Measurements from ENCODE around the gene HS3ST5.
A peak's percentile ranks its signal among the peaks of the same experiment; 100 is the strongest.
"Not testable (repeated sequence)": the region's sequence is repeated elsewhere in the genome, so short reads cannot be mapped to it uniquely, and the experiment has no call there.

HS3ST5 gene

DNA sequence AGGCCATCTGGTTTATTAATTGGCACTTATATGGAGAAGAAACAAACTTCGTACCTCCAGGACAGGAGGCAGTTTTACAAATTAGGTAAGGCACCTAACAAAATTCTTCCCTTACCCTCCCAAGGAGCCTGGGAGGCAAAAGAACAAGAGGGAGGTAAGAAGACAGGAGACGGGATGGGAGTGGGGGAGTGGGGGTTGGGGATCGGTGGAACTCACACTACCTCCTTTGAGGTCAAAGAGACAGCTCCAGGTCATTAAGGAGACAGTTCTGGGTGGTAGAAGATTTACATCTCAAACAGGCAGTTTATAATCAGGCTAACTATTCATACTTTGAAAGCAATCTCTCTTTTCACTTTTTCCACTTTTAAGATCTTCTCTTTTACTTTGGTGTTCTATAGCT is 259.6 kb downstream of the HS3ST5 start:
- no peak for DNase-seq

DNA sequence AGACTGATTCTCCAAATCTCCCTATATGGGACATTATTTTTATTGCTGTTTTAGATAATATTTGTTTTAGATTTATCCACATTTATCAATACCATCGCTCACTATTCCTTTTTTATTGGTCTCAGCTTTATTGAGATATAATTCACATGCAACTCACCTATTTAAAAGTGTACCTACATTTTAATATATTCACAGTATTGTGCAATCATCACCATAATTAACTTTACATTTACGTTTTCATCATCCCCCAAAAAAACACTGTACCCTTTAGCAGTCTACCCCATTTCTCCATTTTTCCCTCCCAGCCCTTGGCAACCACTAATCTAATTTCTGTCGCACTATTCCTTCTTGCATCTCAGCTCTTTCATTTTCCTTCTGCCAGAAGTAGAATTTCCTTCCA is 261.1 kb downstream of the HS3ST5 start:
- no peak for DNase-seq

DNA sequence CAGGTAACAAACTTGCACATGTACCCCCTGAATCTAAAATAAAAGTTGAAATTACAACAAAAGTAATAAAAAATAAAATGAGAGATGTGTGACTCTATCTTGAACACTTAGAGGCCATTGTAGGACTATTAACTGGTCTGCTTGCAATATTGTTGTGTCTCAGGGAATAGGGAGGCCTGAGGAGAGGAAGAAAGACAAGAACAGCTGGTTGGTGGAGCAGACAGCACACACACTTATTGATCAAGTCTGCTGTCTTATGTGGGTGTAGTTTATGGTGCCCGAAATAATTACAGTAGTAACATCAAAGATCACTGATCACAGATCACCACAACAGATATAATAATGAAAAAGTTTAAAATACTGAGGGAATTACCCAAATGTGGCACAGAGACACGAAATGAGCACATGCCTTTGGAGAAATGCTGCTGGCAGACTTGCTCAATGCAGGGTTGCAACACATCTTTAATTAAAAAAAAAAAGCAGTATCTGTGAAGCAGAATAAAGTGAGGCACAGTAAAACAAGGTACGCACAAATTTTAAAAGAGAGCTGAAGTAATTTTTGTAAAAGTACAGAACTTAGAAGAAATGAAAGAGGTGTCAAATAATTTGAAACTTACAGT is 261.8 kb downstream of the HS3ST5 start:
- no peak for DNase-seq

DNA sequence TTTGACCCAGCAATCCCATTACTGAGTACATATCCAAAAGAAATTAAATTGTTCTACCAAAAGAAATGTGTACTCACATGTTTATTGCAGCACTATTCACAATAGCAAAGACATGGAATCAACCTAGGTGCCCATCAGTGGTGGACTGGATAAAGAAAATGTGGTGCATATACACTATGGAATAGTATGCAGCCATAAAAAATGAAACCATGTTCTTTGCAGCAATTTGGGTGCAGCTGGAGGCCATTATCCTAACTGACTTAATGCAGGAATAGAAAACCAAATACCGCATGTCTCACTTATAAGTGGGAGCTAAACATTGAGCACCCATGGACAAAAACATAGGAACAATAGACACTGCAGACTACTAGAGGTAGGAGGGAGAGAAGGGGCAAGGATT is 262.4 kb downstream of the HS3ST5 start:
- not testable (repeated sequence) for DNase-seq

DNA sequence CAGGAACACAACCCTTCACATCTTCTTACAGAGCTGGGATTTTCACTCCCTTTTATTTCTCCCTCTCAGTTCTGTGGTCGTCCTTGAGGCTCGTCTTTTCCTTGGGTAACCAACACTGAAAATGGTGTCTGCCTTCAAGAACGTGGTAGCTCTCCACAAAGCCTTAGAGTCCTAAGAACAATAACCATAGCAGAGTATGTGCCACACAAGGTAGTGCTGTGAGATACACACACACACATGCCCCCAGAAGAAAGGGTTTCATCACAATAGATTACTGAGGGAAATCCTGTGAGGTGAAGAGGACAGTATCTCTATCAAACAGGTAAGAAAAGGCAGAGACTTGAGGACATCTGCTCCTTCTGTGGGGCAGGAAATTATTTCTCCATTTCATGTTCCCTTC is 267.0 kb downstream of the HS3ST5 start:
- peak in 1 of 2 experiments; percentile 10 for DNase-seq

DNA sequence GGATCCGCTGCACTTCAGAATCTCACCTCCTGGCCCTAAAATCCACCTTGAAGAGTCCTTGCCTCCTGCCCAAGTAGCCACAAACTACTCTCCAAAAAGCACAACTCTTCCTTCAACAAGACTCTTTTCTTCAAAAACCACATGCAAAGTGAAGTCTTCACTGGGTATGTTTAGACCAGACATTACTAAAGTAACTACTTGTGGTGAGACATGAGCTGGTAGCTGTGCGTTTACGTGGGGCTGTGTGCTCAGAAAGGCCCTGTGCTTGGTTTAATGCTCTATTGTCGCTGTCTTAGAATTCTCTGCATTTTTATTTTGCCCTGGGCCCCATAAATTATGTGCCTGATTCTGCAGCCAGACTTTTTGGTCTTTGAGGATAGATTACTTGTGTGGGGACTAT is 267.5 kb downstream of the HS3ST5 start:
- DNase-seq, result no peak

DNA sequence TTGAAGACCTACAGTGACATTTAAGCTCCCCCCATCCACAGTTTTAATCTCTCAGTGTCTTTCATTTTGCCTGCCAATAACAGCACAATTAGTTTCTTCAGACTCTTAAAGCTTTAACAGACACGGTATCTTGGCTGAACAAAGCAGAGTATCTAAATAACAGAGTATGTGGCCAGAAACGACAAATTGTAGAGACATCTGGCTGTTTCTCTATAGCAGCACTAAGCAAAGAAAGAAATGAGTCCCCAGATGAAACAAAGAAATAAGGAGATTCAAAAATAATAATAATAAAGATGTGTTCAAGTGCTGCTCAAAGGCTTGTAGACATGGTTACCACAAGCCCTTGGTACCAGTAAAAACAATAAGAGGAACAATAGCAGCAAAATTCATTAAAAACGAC is 274.1 kb downstream of the HS3ST5 start:
- DNase-seq, result no peak

DNA sequence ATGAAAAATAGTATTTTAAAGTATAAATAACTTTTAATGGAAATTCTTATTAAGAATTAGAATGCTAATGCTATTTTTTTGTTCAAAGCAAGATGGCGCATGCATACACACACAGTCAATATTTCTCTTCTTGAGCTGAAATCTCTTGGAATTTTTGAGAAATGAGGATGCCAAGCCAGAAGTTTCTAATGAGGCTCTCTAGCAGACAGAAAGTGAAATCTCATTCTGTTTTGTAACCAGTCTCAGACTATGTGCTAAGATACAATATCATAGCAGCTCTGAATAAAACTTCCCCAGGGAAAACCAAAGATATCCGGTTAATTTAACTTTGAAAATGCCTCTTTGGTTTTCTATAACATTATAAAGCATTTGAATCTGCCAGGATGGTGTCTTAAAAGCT is 274.7 kb downstream of the HS3ST5 start:
- no peak for DNase-seq

DNA sequence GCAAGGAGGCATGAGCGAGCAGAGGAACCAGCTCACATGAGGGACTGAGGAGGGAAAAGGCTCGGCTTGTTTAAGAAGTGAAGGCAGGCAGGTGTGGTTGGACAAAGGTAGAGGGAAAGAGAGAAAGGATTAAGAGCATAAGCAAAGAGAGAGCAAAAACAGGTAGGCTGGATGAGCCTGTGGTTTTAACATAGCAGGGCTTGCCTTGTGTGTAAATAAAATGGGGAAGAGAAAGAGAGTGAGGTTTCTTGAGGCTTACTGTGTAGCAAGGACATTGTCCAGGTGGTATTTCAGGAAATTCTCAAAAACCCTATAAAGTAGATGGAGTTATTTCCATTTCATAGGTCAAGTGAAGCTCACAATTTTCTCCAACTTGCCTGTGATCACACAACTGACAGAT is 278.0 kb downstream of the HS3ST5 start:
- no peak for DNase-seq

DNA sequence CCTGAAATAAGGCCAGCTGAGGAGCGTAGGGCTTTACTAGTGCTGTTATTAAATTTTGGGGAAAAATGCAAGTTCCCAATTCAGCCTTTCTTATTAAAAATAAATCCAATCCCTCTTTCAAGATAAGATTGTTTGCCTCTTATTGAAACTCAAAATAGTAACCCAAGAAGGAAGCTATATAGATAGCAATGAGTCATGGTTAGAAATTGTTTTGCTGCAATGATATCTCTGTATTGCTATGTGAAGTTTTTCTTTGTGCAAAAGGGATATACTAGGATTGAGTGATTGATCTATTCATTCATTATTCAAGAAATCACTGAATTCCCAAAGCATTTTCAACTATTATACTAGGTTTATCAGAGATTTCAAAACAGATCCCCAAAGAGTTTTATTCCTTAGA is 278.9 kb downstream of the HS3ST5 start:
- no peak for DNase-seq

DNA sequence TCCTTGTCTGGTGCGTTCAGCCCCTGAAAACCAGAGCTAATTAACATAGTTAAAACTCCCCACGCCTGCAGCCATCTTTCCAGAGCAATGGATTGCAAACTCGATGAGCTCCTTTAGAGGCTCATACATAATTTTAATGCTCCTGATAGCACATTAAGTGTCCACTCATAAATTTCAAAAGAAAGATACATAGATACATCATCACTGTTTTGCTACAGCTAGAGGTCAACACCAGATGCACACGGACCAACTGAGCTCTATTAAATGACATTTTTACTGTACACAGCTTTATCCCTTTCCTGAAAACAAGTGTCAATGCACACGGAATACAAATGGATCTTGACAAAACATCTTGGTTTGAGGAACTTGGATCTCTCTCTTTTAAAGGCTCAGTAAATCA is 280.6 kb downstream of the HS3ST5 start:
- DNase-seq, result no peak

DNA sequence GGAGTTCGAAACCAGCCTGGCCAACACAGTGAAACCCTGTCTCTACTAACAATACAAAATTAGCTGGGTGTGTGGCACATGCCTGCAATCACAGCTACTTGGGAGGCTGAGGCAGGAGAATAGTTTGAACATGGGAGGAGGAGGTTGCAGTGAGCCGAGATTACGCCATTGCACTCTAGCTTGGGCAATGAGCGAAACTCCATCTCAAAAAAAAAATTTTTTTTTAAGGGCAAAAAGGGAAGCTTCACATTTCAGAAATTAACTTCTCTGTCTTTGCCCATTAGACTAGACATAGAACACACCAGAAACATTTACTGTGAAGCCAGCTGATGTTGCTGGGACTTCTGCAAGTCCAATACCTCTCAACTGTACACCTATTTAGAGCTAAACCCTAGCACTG is 281.1 kb downstream of the HS3ST5 start:
- DNase-seq, result no peak

DNA sequence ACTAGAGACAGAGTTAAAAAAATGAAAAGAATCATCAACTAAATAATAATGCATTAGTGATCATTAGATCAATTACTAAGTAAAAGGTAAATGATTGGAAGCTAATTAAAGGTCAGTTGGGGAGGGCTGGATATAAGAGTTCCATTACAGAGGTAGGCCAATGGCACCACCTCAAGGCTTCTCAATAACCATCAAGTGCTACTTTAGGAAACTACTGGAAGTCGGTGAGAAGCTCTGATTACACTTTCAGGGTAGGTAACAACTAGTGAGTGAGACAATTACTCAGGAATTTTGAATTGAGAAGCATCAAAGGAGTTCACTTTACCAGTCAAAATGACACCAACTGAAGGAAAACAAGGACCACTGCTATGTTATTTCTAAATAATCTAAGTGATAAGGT is 281.7 kb downstream of the HS3ST5 start:
- no peak for DNase-seq

DNA sequence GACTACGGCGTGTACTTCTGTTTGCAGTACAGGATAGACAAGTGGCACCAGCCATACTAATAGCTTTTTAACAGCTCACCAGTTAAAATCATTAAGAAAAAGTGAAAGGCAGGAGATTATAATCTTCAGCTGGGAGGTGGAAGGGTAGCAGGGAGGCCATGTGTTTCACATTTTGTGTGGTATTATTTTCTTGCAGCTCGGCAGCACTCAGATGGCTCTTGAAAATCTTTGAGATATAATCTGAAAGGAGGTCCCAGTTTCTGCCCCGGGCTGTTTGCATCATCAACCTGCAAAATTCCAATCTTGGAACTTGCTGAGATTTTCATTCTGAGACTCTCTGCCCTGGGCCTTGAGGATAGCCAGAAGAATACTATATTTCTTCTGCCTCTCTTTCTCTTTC is 284.4 kb downstream of the HS3ST5 start:
- no peak for DNase-seq

DNA sequence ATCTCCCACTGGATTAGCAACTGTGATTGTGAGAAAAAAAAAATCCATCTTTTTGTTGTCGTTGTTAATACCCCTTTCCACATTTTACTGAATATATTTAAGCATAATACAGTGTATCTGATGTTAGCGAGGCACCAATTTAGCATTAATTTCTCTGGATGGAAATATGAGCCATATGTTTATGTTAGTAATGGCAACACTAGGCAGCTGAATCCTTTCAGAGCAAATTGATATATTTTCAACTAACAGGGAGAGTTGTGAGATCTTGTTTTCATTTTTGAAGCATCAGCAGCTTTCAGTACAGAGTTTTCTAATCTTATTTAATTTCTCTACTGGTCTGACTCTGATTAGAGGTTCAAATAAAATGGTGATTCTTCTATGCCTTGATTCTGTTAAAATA is 287.1 kb downstream of the HS3ST5 start:
- DNase-seq, result no peak

DNA sequence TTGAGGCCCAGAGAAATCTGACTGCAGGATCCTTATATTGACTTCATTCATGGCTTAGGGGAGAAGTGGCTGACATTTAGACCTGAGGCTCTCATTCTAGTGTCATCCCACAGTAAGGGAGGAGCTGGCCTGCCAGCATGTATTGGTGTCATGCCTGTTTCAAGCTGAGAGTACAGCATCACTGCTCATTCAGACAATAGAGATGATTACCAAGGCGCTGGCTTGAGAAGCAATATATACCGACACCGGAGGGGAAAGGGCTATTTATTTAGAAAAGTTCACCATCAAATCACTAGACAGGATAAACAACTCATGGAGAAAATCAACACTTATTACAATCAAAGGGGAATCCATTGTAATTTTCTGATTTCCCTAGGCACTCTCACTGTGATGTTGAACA is 287.5 kb downstream of the HS3ST5 start:
- no peak for DNase-seq

DNA sequence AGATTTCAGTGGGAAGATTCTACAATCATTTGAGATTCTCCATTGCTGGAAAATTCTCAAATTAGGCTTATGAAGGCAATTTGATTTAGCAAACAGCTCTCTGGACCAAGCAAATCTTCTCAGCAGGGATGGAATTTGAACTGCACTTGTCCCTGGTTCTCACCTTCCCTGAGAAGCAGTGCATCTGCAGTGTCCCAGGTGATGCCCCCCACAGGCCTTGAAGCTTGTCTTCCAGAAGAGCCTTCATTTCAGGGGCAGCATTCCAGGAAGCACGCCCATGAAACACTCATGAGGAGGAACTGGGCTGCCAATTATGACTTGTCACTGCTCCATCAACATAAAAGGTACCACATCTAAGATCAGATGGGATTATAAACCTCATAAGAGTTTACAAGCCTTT is 289.0 kb downstream of the HS3ST5 start:
- no peak for DNase-seq

DNA sequence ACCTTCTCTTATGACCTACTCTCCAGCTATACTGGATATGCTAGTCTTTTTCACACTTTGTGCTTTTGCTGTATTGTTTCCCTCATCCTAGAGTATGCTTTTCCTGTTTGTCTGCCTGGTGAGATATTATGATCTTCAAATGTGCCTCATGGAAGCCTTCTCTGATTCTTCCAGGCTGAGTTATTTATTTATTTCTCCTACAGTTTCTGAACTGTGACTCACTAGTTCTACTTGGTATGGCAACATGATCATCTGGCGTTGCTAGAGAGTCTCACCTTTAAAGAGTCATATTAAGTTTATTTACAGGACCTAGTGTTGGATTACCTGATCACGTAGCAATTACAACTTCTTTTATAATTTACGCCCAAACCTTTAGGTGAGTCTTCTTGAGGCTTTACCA is 290.7 kb downstream of the HS3ST5 start:
- DNase-seq, result no peak

DNA sequence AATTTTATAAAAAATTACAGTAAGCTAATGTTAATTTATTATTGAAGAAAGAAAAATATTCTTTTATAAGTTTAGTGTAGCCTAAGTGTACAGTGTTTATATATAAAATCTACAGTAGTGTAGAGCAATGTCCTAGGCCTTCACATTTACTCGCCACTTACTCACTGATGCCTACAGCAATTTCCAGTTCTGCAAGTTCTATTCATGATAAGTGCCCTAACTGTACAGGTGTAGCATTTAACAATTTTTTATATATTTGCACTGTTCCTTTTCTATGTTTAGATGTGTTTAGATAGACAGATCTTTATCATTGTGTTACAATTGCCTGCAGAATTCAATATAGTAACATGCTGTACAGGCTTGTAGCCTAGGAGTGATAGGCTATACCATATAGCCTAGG is 291.8 kb downstream of the HS3ST5 start:
- no peak for DNase-seq

DNA sequence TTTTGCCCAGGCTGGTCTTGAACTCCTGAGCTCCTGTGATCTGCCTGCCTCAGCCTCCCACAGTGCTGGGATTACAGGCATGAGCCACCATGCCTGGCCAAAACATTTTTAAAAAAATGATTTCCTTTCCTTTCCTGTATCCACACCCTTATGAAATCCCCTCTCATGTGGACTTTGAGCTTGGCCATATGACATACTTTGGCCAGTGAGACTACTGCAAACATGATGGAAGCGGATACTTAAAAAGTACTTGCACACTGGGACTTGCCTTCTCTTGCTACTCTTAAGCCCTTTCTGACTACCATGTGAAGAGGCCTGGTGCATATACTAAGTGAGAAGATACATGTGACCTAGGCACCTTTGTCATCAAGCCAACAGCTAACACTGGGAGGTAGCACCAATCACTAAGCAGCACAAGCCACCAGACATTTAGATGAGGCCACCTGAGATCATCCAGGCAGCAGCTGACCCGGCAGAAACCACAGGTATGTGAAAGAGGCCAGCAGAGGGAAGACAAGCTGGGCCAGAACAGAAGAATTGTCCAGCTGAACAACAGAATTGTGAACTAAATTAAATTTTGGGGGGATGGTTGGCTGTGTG is 293.4 kb downstream of the HS3ST5 start:
- DNase-seq, result no peak

DNA sequence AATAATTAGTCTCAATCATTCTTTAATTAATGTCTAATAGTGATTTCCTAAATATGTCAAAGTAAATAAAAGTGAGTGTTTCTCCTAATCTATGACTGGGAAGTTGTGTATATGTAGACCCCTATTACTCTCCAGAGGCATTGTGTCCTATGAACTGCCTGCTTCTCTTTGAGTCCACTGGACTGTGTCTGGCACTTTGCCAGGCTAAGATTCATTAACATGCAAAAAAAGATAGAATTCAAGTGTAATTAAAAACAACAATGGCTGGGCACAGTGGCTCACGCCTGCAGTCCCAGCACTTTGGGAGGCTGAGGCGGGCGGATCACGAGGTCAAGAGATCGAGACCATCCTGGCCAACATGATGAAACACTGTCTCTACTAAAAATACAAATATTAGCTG is 298.3 kb downstream of the HS3ST5 start:
- not testable (repeated sequence) for DNase-seq

DNA sequence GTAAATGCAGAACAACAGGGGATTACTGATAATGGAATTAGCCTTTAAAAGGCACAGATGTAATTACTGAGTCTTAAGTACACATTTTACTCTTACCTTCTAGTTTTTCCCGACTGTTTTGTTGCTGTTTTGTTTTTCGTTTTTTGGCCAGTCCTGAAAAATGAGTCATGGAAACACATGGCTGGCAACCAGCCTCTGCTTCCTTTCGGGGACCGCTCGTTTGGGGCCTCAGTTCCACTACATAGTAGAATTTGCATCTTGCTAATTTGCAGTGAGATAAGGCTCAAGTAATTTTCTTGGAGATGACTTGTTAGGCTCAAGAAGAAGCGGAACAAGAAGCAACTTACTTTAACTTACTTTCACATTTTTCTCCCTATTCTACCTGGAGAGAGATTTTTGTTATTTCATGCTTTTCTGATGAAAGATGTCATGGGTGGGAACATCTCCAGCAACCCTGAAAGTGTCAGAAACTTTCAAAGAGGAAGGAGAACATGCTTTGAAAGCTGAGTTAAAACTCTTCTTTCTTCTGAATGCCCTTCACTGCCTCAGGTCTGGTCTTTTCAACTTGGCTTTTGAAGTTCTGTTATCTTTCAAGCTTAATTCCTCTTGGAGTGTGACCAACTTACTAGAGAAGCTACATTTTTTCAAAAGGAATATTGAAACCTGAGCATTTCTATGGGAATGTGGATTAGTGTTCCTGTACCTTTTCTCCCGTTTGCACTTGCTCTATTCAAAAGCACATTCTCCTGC is 300.4 kb downstream of the HS3ST5 start:
- DNase-seq, result no peak

DNA sequence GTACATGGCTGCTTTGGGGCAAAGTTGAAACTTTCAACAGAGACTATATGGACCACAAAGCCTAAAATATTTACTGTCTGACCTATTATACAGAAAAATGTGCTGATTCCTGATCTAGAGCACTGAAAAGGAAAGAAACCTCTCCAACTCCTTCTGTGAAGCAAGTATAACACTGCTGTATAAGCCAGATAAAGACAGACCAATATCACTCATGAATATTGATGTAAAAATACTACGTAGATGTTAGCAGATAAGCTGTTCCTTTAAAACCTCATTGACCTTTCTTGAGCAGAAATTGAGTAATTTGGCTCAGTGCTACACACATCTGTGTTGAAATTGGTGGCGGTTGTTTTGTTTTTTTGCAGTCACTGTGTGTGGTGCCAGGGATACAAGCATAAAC is 302.0 kb downstream of the HS3ST5 start:
- no peak for DNase-seq

DNA sequence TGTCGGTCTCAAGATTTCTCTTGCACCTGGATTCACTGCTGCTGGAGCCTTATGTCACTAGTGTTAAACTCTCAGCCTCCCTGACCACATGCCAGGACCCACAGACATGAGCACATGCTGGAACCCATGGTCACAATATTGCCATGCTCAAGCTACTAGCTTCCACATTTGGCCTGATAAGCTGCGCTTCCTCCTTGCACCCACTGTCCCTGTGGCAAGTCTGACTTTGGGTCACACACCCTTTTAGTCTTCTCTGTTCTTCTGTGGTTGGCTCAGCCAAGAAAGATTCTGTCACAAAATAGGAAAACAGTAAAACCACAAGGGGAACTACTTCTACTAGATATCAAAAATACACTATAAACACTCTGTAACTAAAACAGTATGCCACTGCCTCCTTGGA is 303.0 kb downstream of the HS3ST5 start:
- DNase-seq, result peak; percentile 49 to 52

DNA sequence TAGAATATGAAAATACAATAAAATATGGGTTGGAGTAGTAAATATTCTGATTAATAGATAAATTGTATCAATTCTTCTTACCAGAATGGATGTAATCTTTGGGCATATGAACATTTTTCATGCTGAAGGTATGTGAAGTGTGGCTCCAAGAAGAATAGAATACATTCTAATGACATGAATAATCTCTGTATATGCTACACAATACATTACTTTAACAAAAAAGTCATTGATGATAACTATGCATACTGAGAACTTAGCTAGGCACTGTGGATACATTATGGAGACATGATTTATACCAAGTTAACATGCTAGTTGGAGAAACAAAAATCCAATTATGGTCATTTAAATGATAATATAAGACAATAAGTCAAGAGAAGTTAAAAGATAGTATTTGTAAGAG is 309.2 kb downstream of the HS3ST5 start:
- no peak for DNase-seq
